Stimulated activated CD4-positive, alpha-beta T cell treated with anti-CD3 and anti-CD28 coated beads, TNF-alpha, amount 100 ng/mL, for 4 hours (primary cell): ENCODE measurements around the gene HYPK.
"Not testable (repeated sequence)": the region's sequence is repeated elsewhere in the genome, so short reads cannot be mapped to it uniquely, and the experiment has no call there.

Source experiments
- DNase-seq, 3 experiments: peaks; one replicate each; pipeline ENCODE4 v3.0.0-alpha.2; 2020; ENCODE audit warnings: low read depth in 3 of 3

The HYPK gene

GRCh38 chr15:43795197-43795596 lies 5.2 kb upstream of the HYPK start:
- DNase-seq = no peak

GRCh38 chr15:43795997-43796396 lies 4.4 kb upstream of the HYPK start:
- DNase-seq = no peak

- no peak for DNase-seq
Observed at GRCh38 chr15:43796566-43796965, 3.8 kb upstream of the HYPK start.

GRCh38 chr15:43799209-43799944 lies 1.0 kb upstream of the HYPK start:
- DNase-seq = no peak

- DNase-seq = no peak
Observed at GRCh38 chr15:43799945-43800285, 484 bp upstream of the HYPK start, which contains the start of gene SERINC4. TSS of gene SERINC4 (minus strand) at chr15:43800220. CDS start at chr15:43799986, 234 bp downstream.

GRCh38 chr15:43802676-43803075 lies 2.3 kb downstream of the HYPK start:
- not testable (repeated sequence) for DNase-seq

GRCh38 chr15:43808435-43808950 lies 8.1 kb downstream of the HYPK start:
- no peak for DNase-seq

- no peak for DNase-seq
Observed at GRCh38 chr15:43808960-43809678, 8.7 kb downstream of the HYPK start.

- DNase-seq = not testable (repeated sequence)
Observed at GRCh38 chr15:43815064-43815463, 14.7 kb downstream of the HYPK start.

GRCh38 chr15:43821505-43821904 lies 21.1 kb downstream of the HYPK start:
- DNase-seq = no peak

GRCh38 chr15:43824302-43825246 lies 24.2 kb downstream of the HYPK start, which contains the start of gene MFAP1:
TSS of gene MFAP1 (minus strand) at chr15:43824690. CDS start at chr15:43824569, 121 bp downstream.
- peak; percentile 73 to 86 (median 82) for DNase-seq

GRCh38 chr15:43825305-43825704 lies 24.9 kb downstream of the HYPK start:
- DNase-seq = not testable (repeated sequence)

GRCh38 chr15:43826029-43826507 lies 25.7 kb downstream of the HYPK start:
- DNase-seq = no peak

GRCh38 chr15:43826508-43827341 lies 26.3 kb downstream of the HYPK start, which contains the start of gene WDR76:
TSS of gene WDR76 (plus strand) at chr15:43827002. CDS start at chr15:43827033, 31 bp downstream.
- peak; percentile 33 to 59 (median 39) for DNase-seq

- no peak for DNase-seq
Observed at GRCh38 chr15:43828061-43828657, 27.8 kb downstream of the HYPK start.

- DNase-seq = not testable (repeated sequence)
Observed at GRCh38 chr15:43829951-43830540, 29.6 kb downstream of the HYPK start.

- not testable (repeated sequence) for DNase-seq
Observed at GRCh38 chr15:43830691-43831275, 30.4 kb downstream of the HYPK start.

GRCh38 chr15:43831519-43832052 lies 31.2 kb downstream of the HYPK start:
- DNase-seq = not testable (repeated sequence)

GRCh38 chr15:43832485-43832884 lies 32.1 kb downstream of the HYPK start:
- DNase-seq = not testable (repeated sequence)
